K562 (cell line): Measurements from ENCODE around the gene QPRT. TPM values are rescaled to one million over a fixed set of nuclear protein-coding genes. Genes with fewer than 3 reads are reported as not detected.
A peak's percentile ranks its signal among the peaks of the same experiment; 100 is the strongest.

Source experiments
- ATAC-seq: fragments of 200-7000 bp; cut with Tn5 transposase; 3 replicates; pipeline ENCODE4 v1.9.1; 2020; ENCODE audit warnings: moderate library complexity
- BruUV-seq: library from RNA; stranded (reverse); fragments of 400-500 nt; replicated peaks from 2 replicates; lab custom pipeline; 2021; lab: Mats Ljungman, UMichigan
- CTCF ChIA-PET: fragments of 300-600 bp; formaldehyde crosslinking; extraction: SDS; loops from one replicate; lab custom pipeline; 2021; ENCODE audit warnings: low intra/inter-chr PET ratio; lab: Yijun Ruan, JAX
- POLR2A ChIA-PET: fragments of 300-600, 350-650 bp; sonication (Branson Sonifier 250); formaldehyde crosslinking; extraction: SDS; loops from one replicate; lab custom pipeline; 2021; ENCODE audit warnings: antibody characterized with exemption, inconsistent platforms; lab: Yijun Ruan, JAX
- DNase-seq, 4 experiments: peaks; one replicate each; pipeline versions ENCODE4 v3.0.0 to v3.0.0-alpha.2; 2011 to 2018; ENCODE audit warnings: low spot score in 3 of 4, mixed read lengths in 3 of 4; ENCODE audit errors: extremely low read depth in 1 of 4
- FAIRE-seq: peaks from 2 replicates; lab custom pipeline; 2011; peaks lifted over from hg19 to GRCh38; lab: Jason Lieb, UNC
- H2AFZ ChIP-seq: 2 replicates; pipeline ENCODE4 v1.6.0; 2011; ENCODE audit warnings: low read depth, low read length, control low read depth, inconsistent platforms
- H3K27ac ChIP-seq: fragments of 200-600 bp; 3 replicates; pipeline ENCODE4 v1.8.0; 2011; ENCODE audit warnings: low read depth, mild to moderate bottlenecking, control low read depth, inconsistent platforms, low read length, moderate library complexity, mixed read lengths; ENCODE audit errors: extremely low read depth
- H3K27me3 ChIP-seq, 2 experiments: fragments of 300-600 bp in 1 of 2; 2 replicates in 1 of 2; 3 replicates in 1 of 2; pipeline versions ENCODE4 v1.6.0 to v1.8.0; 2011; ENCODE audit warnings: inconsistent platforms in 2 of 2, low read length in 2 of 2, mild to moderate bottlenecking in 1 of 2, mixed read lengths in 1 of 2, moderate library complexity in 1 of 2; ENCODE audit not compliant: control insufficient read depth in 2 of 2, insufficient read depth in 2 of 2
- H3K36me3 ChIP-seq: fragments of 300-600 bp; 3 replicates; pipeline ENCODE4 v1.8.0; 2011; ENCODE audit warnings: mild to moderate bottlenecking, low read length, inconsistent platforms; ENCODE audit not compliant: control insufficient read depth, insufficient read depth
- H3K4me1 ChIP-seq, 2 experiments: fragments of 200-600 bp in 1 of 2; replicated peaks in 1 of 2; 2 replicates in 1 of 2; 3 replicates in 1 of 2; pipeline versions ENCODE4 v1.5.1 to v1.8.0; 2011; ENCODE audit warnings: inconsistent platforms in 2 of 2, low read length in 2 of 2, mild to moderate bottlenecking in 1 of 2, mixed read lengths in 1 of 2, moderate library complexity in 1 of 2; ENCODE audit not compliant: control insufficient read depth in 2 of 2, insufficient read depth in 2 of 2
- H3K4me2 ChIP-seq: 2 replicates; pipeline ENCODE4 v1.6.1; 2011; ENCODE audit warnings: low read length, control low read depth, inconsistent platforms, mixed read lengths; ENCODE audit not compliant: insufficient read depth
- H3K4me3 ChIP-seq: fragments of 200-600 bp; sonication (generic), shearing (Covaris generic); 2 replicates; pipeline ENCODE4 v1.5.1; 2016; ENCODE audit warnings: control low read depth, inconsistent platforms
- H3K79me2 ChIP-seq: fragments of 200-600 bp; 3 replicates; pipeline ENCODE4 v1.8.0; 2011; ENCODE audit warnings: low read length, inconsistent platforms; ENCODE audit not compliant: control insufficient read depth, insufficient read depth
- H3K9ac ChIP-seq, 2 experiments: 2 replicates each; pipeline versions ENCODE4 v1.6.0 to v1.6.1; 2011; ENCODE audit warnings: low read depth in 2 of 2, low read length in 2 of 2, control low read depth in 1 of 2, inconsistent platforms in 1 of 2, mild to moderate bottlenecking in 1 of 2, mixed read lengths in 1 of 2; ENCODE audit not compliant: insufficient read depth in 1 of 2
- H3K9me1 ChIP-seq: one replicate; pipeline ENCODE4 v1.6.0; 2011; ENCODE audit warnings: inconsistent platforms, mild to moderate bottlenecking, low read length, moderate library complexity; ENCODE audit not compliant: control insufficient read depth, insufficient read depth
- H3K9me3 ChIP-seq: replicated peaks from 2 replicates; pipeline ENCODE4 v1.5.1; 2011; ENCODE audit warnings: low read depth, low read length, inconsistent platforms; ENCODE audit not compliant: control insufficient read depth, insufficient read depth
- H4K20me1 ChIP-seq: replicated peaks from 2 replicates; pipeline ENCODE4 v1.6.1; 2011; ENCODE audit warnings: low read length, inconsistent platforms, mixed read lengths; ENCODE audit not compliant: control insufficient read depth, insufficient read depth
- AFF1 ChIP-seq, 2 experiments: fragments of 450-650 bp; IDR thresholded peaks; 2 replicates each; pipeline ENCODE4 v1.6.1; 2018; ENCODE audit warnings: mild to moderate bottlenecking in 2 of 2, low read depth in 1 of 2; ENCODE audit not compliant: partially characterized antibody in 2 of 2
- ARNT ChIP-seq, 2 experiments: fragments of 450-650 bp; IDR thresholded peaks; 2 replicates each; pipeline ENCODE4 v1.6.1; 2016; ENCODE audit warnings: mild to moderate bottlenecking in 1 of 2
- C11orf30 ChIP-seq: fragments of 450-650 bp; IDR thresholded peaks from 2 replicates; pipeline ENCODE4 v1.6.1; 2016; ENCODE audit warnings: low read depth, mild to moderate bottlenecking
- ELF1 ChIP-seq: fragments of 200-800 bp; sonication (Bioruptor generic); IDR thresholded peaks from 2 replicates; pipeline ENCODE4 v1.6.1; 2016; ENCODE audit warnings: missing genetic modification characterization, missing compliant biosample characterization
- GATA2 ChIP-seq: sonication (generic); formaldehyde crosslinking; IDR thresholded peaks from 2 replicates; pipeline ENCODE4 v1.4.0; 2020; ENCODE audit warnings: mild to moderate bottlenecking, missing genetic modification reagents
- GTF2E2 ChIP-seq: fragments of 200-800 bp; sonication (Bioruptor generic); IDR thresholded peaks from 2 replicates; pipeline ENCODE4 v1.6.1; 2016; ENCODE audit warnings: missing genetic modification characterization, missing compliant biosample characterization
- HCFC1 ChIP-seq: IDR thresholded peaks from 2 replicates; pipeline ENCODE4 v1.6.1; 2012; ENCODE audit warnings: low read depth, low read length, improper control_type of control experiment
- MAX ChIP-seq: sonication (generic); formaldehyde crosslinking; IDR thresholded peaks from 2 replicates; pipeline ENCODE4 v1.9.0; 2022; ENCODE audit warnings: mild to moderate bottlenecking, missing genetic modification reagents
- MITF ChIP-seq: IDR thresholded peaks from 2 replicates; pipeline ENCODE4 v1.6.1; 2014; ENCODE audit warnings: antibody characterized with exemption
- NR2C2 ChIP-seq, 2 experiments: fragments of 200-800 bp in 1 of 2; sonication (Bioruptor generic) in 1 of 2; sonication (generic) in 1 of 2; formaldehyde crosslinking in 1 of 2; IDR thresholded peaks; 2 replicates each; pipeline versions ENCODE4 v1.6.1 to v1.8.0; 2016 to 2022; ENCODE audit warnings: mild to moderate bottlenecking in 1 of 2, missing compliant biosample characterization in 1 of 2, missing genetic modification characterization in 1 of 2, missing genetic modification reagents in 1 of 2
- NR4A1 ChIP-seq, 2 experiments: fragments of 250-450 bp in 1 of 2; fragments of 450-650 bp in 1 of 2; sonication (Bioruptor Pico) in 1 of 2; IDR thresholded peaks; 2 replicates each; pipeline versions ENCODE4 v1.4.0 to v1.6.1; 2016 to 2020; ENCODE audit warnings: mild to moderate bottlenecking in 2 of 2, missing compliant biosample characterization in 1 of 2, missing genetic modification characterization in 1 of 2, moderate library complexity in 1 of 2
- SIX5 ChIP-seq, 2 experiments: IDR thresholded peaks; 2 replicates each; pipeline ENCODE4 v1.6.1; 2011; ENCODE audit warnings: low read length in 2 of 2, borderline replicate concordance in 1 of 2, low read depth in 1 of 2, mild to moderate bottlenecking in 1 of 2, moderate library complexity in 1 of 2; ENCODE audit not compliant: insufficient read depth in 1 of 2
- TBP ChIP-seq: optimal IDR thresholded peaks from 2 replicates; pipeline ENCODE3; 2011; ENCODE audit warnings: low read depth, low read length, improper control_type of control experiment
- WGBS: fragments of 100-300 bp; shearing (Covaris generic); methylation state at CpG from one replicate; pipeline ENCODE4 v1.1.6; 2016; ENCODE audit warnings: low coverage, mixed read lengths; ENCODE audit not compliant: insufficient coverage; ENCODE audit errors: missing lambda C conversion rate; 5-methylcytosine and 5-hydroxymethylcytosine counted together
- in situ Hi-C: fragments of 300-500 bp; cut with MboI; formaldehyde crosslinking; loops from 4 replicates; pipeline ENCODE4 v1.15.0; 2018; ENCODE audit warnings: inconsistent platforms, mixed read lengths
- intact Hi-C: fragments of 100-400 bp; cut with micrococcal nuclease; formaldehyde crosslinking; loops from 2 replicates; pipeline ENCODE4 v1.14.2; 2022
- polyA plus RNA-seq, 8 experiments: library from polyadenylated mRNA; depleted of rRNA in 4 of 8; stranded (reverse) in 5 of 8; unstranded in 3 of 8; fragments of >200 nt; fragmentation: Nextera tagmentation in 2 of 8; fragmentation: Illumina TruSeq in 1 of 8; extraction: Ambion mirVana in 2 of 8; extraction: Trizol in 1 of 8; gene quantifications; 2 replicates each; pipeline versions ENCODE4 v1.2.1 to v1.2.3, GENCODE V29; 2011 to 2014; ENCODE audit warnings: inconsistent platforms in 1 of 8, missing spikeins in 1 of 8
- total RNA-seq, 7 experiments: library from RNA; depleted of rRNA in 6 of 7; stranded (reverse); fragments of >200 nt in 6 of 7; fragmentation: Illumina TruSeq in 2 of 7; extraction: Trizol in 2 of 7; gene quantifications; 2 replicates each; pipeline versions ENCODE4 v1.2.1 to v1.2.3, GENCODE V29; 2011 to 2021; ENCODE audit warnings: low replicate concordance in 1 of 7

The QPRT gene
- total and polyA plus RNA-seq, 9 of the 15 experiments (the other 6 are each of a cell fraction or from before 2014, with no cell fraction given): 7.7 to 112 (median 64.1) TPM

GRCh38 chr16:29645694-29646187 is 33.2 kb upstream of the QPRT start:
- in situ Hi-C loops: no loop called here
- BruUV-seq: no TSS peak
- H3K36me3 ChIP-seq: no peaks in the 10 kb centered on the region
- no peaks in the 10 kb centered on the region for H3K9me3 ChIP-seq
- H4K20me1 ChIP-seq: no peaks in the 10 kb centered on the region
- intact Hi-C loops: loop anchor here (2.0 kb wide), 1 partner anchor 17 kb away; the partner anchor contains the start of gene SPN
- no peaks in the 10 kb centered on the region for H3K9me1 ChIP-seq
- no peaks in the 10 kb centered on the region for H3K27me3 ChIP-seq
- H3K4me2 ChIP-seq: 0 out of 2 replicates have a peak overlapping the region, but pooled peaks have one; percentile 47
- no peak overlapping the region for H3K4me3 ChIP-seq
- ChIA-PET CTCF (no interaction called here), POLR2A (interaction anchor here (0.5 to 1.1 kb wide), 5 partner anchors 9 to 133 kb away, joined by 3 to 5 read pairs (median 3); partner anchors contain the start of gene SPN)
- FAIRE-seq (peak; percentile 93), DNase-seq (peak; percentile 79 to 87 (median 87)), ATAC-seq (peak; percentile 94)
- peak overlapping the region; percentile 66 for H3K27ac ChIP-seq
- no peaks in the 10 kb centered on the region for H3K79me2 ChIP-seq
- H3K9ac ChIP-seq: no peak overlapping the region
- peaks cover 29 to 35% of the 10 kb centered on the region in 2 experiments for H3K4me1 ChIP-seq
- peak overlapping the region; percentile 86 for H2AFZ ChIP-seq
- WGBS: 33% methylated on average over 4 of the region's 4 CpGs
- TF ChIP-seq GTF2E2 (tag) (no peak), NR2C2 (CRISPR knock-in tag; IDR thresholded peaks at IDR 0.05) (no peak), NR2C2 (tag; IDR thresholded peaks at IDR 0.05) (peak; percentile 88), ARNT (IDR thresholded peaks at IDR 0.05) (peak in 1 of 2 experiments; percentile 83; a peak in 1 of 4 replicates), ELF1 (peak; percentile 78), TBP (peak; percentile 53), C11orf30 (no peak), NR4A1 (CRISPR knock-in tag; IDR thresholded peaks at IDR 0.05) (no peak), NR4A1 (tag; IDR thresholded peaks at IDR 0.05) (peak; percentile 40; the same call in 1 of the 2 replicates), GATA2 (CRISPR knock-in tag) (peak; percentile 27; the same call in 1 of the 2 replicates), MITF (0 out of 2 replicates have a peak, but pooled peaks have one; percentile 17), HCFC1 (peak; percentile 94), AFF1 (IDR thresholded peaks at IDR 0.05; ENCODE audit: low read depth in 1 of 2, partially characterized antibody in 2 of 2) (peak in 1 of 2 experiments; percentile 81), SIX5 (IDR thresholded peaks at IDR 0.05; ENCODE audit: borderline replicate concordance in 1 of 2, insufficient read depth in 1 of 2, low read depth in 1 of 2, low read length in 2 of 2) (peak; percentile 71 to 75), MAX (CRISPR knock-in tag) (peak; percentile 61)
